HG03439 (cell line): Measurements from ENCODE around the gene CRLF1.
"Not testable (repeated sequence)": the region's sequence is repeated elsewhere in the genome, so short reads cannot be mapped to it uniquely, and the experiment has no call there.

Experiments used
- ATAC-seq: cut with Tn5 transposase; IDR thresholded peaks from one replicate; pipeline ENCODE4 v1.9.1; 2021; ENCODE audit warnings: mild to moderate bottlenecking, moderate library complexity; ENCODE audit not compliant: unreplicated experiment

The CRLF1 gene

DNA sequence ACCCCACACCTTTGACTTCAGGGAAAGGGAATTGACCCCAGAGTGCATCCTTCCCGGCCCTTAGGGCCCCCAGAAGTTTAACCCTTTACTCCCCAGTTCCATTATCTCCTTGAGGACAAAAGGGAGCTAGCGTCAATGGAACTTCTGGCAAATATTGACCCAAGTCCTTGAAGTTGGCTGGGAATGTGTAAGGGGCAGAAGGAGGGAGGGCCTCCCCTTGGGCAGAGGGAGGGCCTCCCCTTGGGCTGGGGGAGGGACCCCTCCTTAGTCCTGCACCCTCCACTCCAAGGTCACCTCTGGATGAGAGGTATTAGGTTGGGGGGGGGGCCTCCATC, 3.1 kb upstream of the CRLF1 start:
- ATAC-seq: no peak

- ATAC-seq: no peak
These were observed 2.5 kb upstream of the CRLF1 start for GRCh38 chr19:18608805-18609716.

GRCh38 chr19:18608102-18608804, 1.7 kb upstream of the CRLF1 start:
- no peak for ATAC-seq

- no peak for ATAC-seq
These were observed 865 bp upstream of the CRLF1 start for GRCh38 chr19:18607226-18608101.

DNA sequence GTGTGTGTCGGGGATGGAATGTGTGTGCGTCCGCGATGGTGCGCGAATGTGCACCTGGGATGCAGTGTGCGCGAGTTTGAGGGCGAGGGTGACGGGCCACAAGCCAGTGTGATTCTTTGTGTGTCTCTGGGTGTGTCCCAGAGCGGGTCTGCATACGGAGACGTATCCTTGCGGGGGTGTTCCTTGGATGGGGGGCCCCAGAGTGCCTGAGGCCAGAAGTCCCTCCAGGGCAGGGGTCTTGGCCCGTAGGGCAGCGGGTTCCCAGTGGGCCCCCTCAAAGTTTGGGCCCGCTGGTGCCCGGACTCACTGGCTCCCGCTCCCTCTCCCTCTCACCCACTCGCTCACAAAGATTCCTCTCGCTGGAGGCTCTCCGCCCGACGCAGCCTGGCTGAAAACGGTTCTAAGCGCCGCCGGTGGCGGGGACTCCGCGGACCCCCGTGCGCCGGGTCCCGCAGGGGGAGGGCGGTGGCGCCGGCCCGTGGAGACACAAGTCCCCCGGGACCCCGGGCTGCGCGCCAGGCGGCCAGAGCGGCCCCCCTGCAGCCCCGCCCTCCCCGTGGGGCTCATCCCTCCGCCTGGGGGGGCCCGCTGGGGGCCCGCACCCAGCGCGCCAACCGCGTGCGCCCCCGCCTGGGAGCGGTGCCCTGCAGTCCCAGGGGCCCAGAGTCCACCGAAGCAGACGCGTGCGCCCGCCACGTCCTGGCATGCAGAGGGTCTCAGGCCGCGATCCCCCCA, 886 bp downstream of the CRLF1 start:
- no peak for ATAC-seq

- ATAC-seq: no peak
These were observed 1.4 kb downstream of the CRLF1 start for GRCh38 chr19:18605196-18605545.

GRCh38 chr19:18604820-18605159, 1.8 kb downstream of the CRLF1 start:
- no peak for ATAC-seq

DNA sequence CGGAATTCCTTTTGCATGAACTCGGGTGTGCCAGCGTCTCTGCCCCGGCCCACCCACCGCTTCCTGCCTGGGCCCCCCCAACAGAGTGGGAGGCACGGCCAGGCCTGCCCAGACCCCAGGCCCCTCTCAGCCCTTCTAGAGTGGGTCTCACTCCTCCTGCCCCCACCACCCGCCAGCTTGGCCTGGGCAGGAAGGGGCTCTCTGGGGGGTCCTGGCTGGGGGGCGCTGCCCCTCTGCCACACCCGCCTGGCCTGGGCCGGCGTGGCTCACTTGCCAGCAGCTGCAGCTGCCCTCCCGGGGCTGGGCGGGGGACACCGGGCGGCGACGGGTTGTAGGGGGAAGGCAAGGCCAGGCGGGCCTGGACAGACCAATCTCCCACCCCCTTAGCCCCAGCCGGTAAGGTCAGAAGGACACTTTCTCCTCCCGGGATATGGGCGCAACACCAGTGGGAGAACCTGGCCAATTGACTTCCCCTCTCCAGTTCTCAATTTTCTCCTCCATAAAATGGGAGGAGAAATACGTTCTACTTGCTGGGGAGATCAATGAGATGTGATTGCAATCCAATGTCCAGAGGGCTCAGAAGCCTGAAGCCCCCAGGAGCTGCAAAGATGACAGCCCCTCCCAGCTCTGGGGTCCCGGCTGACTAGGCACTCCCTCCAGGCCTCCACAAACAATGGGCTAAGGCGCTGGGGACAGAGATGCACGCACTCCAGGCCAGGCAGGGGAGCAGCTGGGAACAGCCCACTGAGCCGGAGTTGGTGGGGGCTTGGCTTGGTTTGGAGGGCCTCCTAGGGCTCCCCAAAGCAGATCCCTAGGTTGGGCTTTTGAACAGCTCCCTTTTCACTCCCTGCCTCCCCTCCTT, 2.4 kb downstream of the CRLF1 start:
- no peak for ATAC-seq

DNA sequence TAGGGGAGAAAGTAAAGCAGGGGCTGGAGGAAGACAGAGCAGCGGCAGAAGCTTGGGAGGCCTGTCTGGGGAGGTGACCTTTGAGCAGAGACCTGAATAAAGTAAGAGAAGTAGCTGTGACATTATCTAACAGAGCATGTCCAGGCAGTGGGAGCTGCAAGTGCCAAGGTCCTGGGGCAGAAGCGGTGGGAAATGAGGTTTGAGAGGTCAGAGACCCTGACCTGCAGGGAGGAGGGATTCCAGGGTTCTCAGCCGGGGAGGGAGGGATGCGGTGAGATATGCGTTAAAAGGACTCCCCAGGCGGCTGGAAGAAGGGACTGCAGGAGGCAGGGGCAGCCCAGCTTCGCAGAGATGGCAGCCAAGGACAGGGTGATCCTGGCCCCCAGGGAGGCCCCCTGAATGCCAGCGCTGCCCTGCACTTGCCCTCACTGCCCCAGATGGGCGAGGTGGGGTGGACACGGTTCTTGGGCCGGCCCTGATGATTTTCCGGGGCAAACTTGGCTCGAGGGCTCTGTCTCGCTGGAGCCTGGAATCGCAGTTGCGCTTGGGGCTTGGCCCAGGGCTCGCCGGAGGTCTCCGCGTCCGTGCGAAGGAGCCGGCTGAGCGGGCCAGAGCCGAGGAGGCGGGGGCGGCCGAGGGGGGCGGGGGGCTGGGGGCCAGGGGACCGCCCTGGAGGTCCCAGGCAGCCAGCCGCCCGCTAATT, 3.2 kb downstream of the CRLF1 start:
- no peak for ATAC-seq

DNA sequence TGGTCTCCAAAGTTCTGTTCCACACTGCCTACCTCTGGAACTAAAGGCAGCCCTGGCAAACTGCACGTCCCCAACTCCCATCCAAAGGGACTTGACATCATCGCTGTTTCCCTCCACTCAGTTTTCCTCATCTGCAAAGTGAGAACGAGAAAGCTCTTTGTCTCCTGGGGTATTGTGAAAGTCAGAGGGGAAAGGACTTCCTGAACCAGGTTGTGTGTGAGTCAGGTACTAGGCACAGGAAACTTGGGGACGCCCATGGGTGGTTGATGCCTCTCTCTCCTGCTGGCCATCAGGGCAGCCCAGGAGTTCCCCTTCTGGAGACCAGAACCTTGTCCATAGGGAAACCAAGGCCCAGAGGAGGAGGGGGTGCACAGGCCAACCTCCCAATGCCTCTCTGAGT, 4.7 kb downstream of the CRLF1 start:
- ATAC-seq: no peak

- not testable (repeated sequence) for ATAC-seq
These were observed 5.8 kb downstream of the CRLF1 start for GRCh38 chr19:18600692-18601397.

- no peak for ATAC-seq
These were observed 7.1 kb downstream of the CRLF1 start for GRCh38 chr19:18599485-18599884.

- ATAC-seq: no peak
These were observed 8.6 kb downstream of the CRLF1 start for GRCh38 chr19:18597809-18598660.

DNA sequence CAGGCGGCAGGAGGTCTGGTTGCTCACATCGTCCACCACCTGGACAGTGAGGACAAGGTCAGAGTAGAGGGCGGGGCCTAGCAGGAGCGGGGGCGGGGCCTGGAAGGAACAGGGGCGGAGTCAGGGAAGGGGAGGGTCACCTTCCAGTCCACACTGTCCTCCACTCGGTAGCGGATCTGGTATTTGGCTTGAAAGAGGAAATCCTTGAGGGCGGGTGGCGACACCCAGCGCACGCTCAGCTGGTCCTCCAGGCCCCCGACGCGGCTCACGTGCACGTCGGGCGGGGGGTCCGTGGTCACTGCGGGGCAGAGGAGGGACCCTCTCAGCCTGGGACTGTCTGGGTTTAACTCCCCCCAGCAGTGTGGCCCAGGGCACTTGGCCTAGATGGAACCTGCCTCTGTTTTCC, 9.8 kb downstream of the CRLF1 start:
- ATAC-seq: no peak

- ATAC-seq: no peak
These were observed 11.1 kb downstream of the CRLF1 start for GRCh38 chr19:18595475-18595874.

GRCh38 chr19:18594824-18595373, 11.7 kb downstream of the CRLF1 start:
- no peak for ATAC-seq

DNA sequence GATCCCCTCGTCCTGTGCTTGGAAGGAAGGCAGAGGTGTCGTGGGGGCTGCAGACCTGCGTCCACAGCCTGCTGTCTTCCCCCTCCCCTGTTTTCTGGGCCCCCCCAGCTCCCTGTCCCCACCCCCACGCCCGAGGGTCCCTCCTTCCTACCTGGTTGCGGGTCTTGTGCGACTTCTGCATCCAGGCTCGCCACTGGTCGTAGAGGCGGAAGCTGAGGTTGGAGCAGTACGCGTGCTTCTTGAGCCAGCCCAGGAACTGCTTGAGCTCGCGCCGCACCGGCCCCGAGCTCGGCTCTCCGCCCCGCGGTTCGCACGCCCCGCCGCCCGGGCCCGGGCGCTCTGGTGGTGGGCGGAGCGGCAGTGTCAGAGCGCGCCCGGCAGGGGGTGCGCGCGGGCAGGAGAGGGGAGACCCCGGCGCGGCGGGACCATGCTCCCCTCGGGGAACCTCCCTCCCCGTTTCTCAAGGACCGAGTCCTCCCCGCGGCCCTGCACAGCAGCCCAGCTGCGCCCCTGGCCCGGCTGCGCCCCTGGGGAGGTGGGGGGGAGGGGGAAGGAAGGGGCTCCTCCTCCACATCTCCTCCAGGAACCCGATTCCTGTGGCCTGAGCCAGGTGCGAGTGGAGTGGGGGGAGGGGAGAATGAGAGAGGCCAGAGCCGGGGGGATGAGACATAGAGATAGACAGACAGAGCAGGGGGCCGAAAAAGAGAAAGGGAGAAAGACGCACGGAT, 12.3 kb downstream of the CRLF1 start:
- ATAC-seq: peak; percentile 50
